Airway epithelial cell (primary cell): ENCODE results near the gene OR8J3. TPM values are rescaled to one million over a fixed set of nuclear protein-coding genes. Genes with fewer than 3 reads are reported as not detected.

Source experiments
- total RNA-seq: library from RNA; depleted of rRNA; stranded (reverse); fragments of >200 nt; gene quantifications from 2 replicates; pipeline ENCODE4 v1.2.3, GENCODE V29; 2015

OR8J3 gene
- not detected in 2 replicates for total RNA-seq

GRCh38 chr11:56140151-56140661, at the start of gene OR8J3:
TSS of gene OR8J3 (minus strand) at chr11:56140201. CDS start at chr11:56137718, 2,483 bp downstream.

DNA sequence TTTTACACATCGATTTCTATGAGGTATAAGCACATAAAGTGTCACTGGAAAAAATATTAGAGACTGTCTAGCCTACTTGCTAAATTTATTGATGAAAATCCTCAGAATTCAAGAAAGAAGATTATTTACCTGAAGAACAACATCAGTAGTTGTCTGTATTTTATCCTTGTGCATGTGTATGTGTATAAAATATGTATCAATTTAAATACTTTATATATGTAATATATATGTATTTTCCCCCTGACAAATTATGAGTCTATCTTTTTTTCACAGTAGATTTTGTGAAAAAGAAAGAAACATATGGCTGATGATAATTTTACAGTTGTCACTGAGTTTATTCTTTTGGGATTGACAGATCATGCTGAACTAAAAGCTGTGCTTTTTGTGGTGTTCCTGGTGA, 36.3 kb upstream of the OR8J3 start, which contains the start of gene OR5J2:
Gene OR5J2 (plus strand): TSS at position 301 of the 400 bp plus-strand sequence. CDS start 0 bp downstream, at position 301.

GRCh38 chr11:56160217-56160616, 20.2 kb upstream of the OR8J3 start, which contains the start of gene OR8K5:
TSS of gene OR8K5 (minus strand) at chr11:56160317. CDS start at chr11:56160317, 0 bp downstream.

DNA sequence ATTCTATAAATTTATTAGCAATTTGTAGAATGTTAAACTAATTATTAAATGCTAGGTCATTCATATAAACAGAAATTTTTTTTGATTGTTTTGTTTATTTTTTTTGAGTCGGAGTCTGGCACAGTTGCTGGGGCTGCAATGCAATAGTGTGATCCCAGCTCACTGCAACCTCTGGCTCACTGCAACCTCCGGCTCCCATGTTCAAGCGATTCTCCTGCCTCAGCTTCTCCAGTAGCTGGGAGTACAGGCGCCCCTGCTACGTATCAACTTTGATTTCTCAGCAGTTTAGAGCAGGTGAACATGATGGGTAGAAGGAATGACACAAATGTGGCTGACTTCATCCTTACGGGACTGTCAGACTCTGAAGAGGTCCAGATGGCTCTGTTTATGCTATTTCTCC, 17.9 kb downstream of the OR8J3 start, which contains the start of gene OR8H3:
Gene OR8H3 (plus strand): TSS at position 301 of the 400 bp plus-strand sequence. CDS start 0 bp downstream, at position 301.

GRCh38 chr11:56103210-56103737, 36.7 kb downstream of the OR8J3 start, which contains the start of gene OR8H2:
TSS of gene OR8H2 (plus strand) at chr11:56103687. CDS start at chr11:56105043, 1,356 bp downstream.

DNA sequence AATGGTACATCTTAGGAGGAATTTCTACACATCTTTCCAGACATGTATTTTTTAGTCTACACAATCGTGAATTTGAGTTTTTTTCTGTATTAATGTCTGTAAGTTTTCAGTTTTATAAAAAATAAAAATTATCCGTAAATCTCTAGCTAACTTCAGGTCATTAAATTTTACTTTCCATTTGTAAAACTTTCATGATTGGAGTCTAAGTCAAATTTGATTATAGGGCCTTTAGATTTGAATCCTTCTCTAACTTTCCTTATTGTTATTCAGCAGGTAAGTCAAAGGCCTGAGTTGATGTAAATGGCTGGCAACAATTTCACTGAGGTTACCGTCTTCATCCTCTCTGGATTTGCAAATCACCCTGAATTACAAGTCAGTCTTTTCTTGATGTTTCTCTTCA, 47.0 kb downstream of the OR8J3 start, which contains the start of gene OR8I2:
Gene OR8I2 (plus strand): TSS at position 301 of the 400 bp plus-strand sequence. CDS start 0 bp downstream, at position 301.

Other genes starting within 250 kb of the OR8J3 start
- gene OR5W2, start 225.6 kb downstream of the OR8J3 start, total RNA-seq = not detected in 2 replicates
- not detected in 2 replicates for gene OR5I1, start 203.8 kb downstream of the OR8J3 start, total RNA-seq
- gene OR10AG1, start 170.3 kb downstream of the OR8J3 start, total RNA-seq = not detected in 2 replicates
- gene OR5F1, start 145.6 kb downstream of the OR8J3 start, total RNA-seq = not detected in 2 replicates
- not detected in 2 replicates for gene OR5AS1, start 112.5 kb downstream of the OR8J3 start, total RNA-seq
- not detected in 2 replicates for gene OR8I2, start 46.9 kb downstream of the OR8J3 start, total RNA-seq
- gene OR8H2, start 36.5 kb downstream of the OR8J3 start, total RNA-seq = not detected in 2 replicates
- gene OR8H3, start 17.8 kb downstream of the OR8J3 start, total RNA-seq = not detected in 2 replicates
- gene OR8K5, start 20.1 kb upstream of the OR8J3 start, total RNA-seq = not detected in 2 replicates
- not detected in 2 replicates for gene OR5J2, start 36.4 kb upstream of the OR8J3 start, total RNA-seq
- gene OR5T2, start 94.1 kb upstream of the OR8J3 start, total RNA-seq = not detected in 2 replicates
- gene OR5T3, start 112.1 kb upstream of the OR8J3 start, total RNA-seq = not detected in 2 replicates
- gene OR5T1, start 134.0 kb upstream of the OR8J3 start, total RNA-seq = not detected in 2 replicates
- not detected in 2 replicates for gene OR8H1, start 152.1 kb upstream of the OR8J3 start, total RNA-seq
- gene OR8K3, start 174.9 kb upstream of the OR8J3 start, total RNA-seq = not detected in 2 replicates
- gene OR8K1, start 205.8 kb upstream of the OR8J3 start, total RNA-seq = not detected in 2 replicates
- not detected in 2 replicates for gene OR8J1, start 214.1 kb upstream of the OR8J3 start, total RNA-seq
- not detected in 2 replicates for gene OR8U1, start 235.4 kb upstream of the OR8J3 start, total RNA-seq